Measurements from ENCODE around the gene WSCD1. TPM values are rescaled to one million over a fixed set of nuclear protein-coding genes. Genes with fewer than 3 reads are reported as not detected.

Gene WSCD1
- total and polyA plus RNA-seq, 2 of the 4 experiments (the other 2 are of a cell fraction): 0.07 TPM; not detected in 1

GRCh38 chr17:6092903-6093468 is 22.8 kb downstream of the WSCD1 start:
- CTCF ChIA-PET: no interaction called here
- Histone ChIP-seq H3K9me3 (ENCODE audit: control insufficient read depth, insufficient read depth, low read length) (peaks cover 6% of the 10 kb centered on the region; the same call in 1 of the 2 replicates), H3K9me1 (ENCODE audit: insufficient read depth, low read length) (no peaks in the 10 kb centered on the region), H2AFZ (replicated peaks; ENCODE audit: low read length, poor library complexity) (no peak overlapping the region), H3K23ac (ENCODE audit: low read depth, low read length) (no peak overlapping the region), H3K56ac (ENCODE audit: extremely low read depth, insufficient read depth, low read length) (no peak overlapping the region), H3K36me3 (ENCODE audit: control insufficient read depth, insufficient read depth, low read length) (no peaks in the 10 kb centered on the region), H3K9ac (ENCODE audit: low read depth, low read length) (no peak overlapping the region), H3K4me2 (ENCODE audit: low read depth, low read length) (no peak overlapping the region), H2BK120ac (ENCODE audit: low read depth, low read length) (no peak overlapping the region), H3K18ac (ENCODE audit: low read depth, low read length) (no peak overlapping the region), H3K4me1 (ENCODE audit: control insufficient read depth, insufficient read depth, low read length) (no peaks in the 10 kb centered on the region), H4K20me1 (ENCODE audit: insufficient read depth, low read length) (no peaks in the 10 kb centered on the region), H3K27ac (ENCODE audit: insufficient read depth, low read length) (no peak overlapping the region), H2BK15ac (ENCODE audit: low read depth, low read length) (no peak overlapping the region), H4K5ac (ENCODE audit: low read depth, low read length) (no peak overlapping the region), H2AK9ac (replicated peaks; ENCODE audit: low read depth, low read length, poor library complexity) (no peak overlapping the region), H3K4me3 (ENCODE audit: insufficient read depth, low read depth, low read length) (no peak overlapping the region), H2BK5ac (ENCODE audit: low read depth, low read length, poor library complexity, severe bottlenecking) (no peak overlapping the region), H2AK5ac (ENCODE audit: low read depth, low read length) (no peak overlapping the region), H3K4ac (ENCODE audit: low read depth, low read length) (no peak overlapping the region), H2BK20ac (ENCODE audit: low read depth, low read length) (no peak overlapping the region), H4K8ac (ENCODE audit: low read depth in 2 of 2, low read length in 2 of 2) (no peak overlapping the region), H4K91ac (ENCODE audit: insufficient read depth, low read depth, low read length) (no peak overlapping the region), H3K79me1 (ENCODE audit: low read depth in 1 of 2, low read length in 2 of 2) (no peaks in the 10 kb centered on the region), H3K27me3 (ENCODE audit: control insufficient read depth, insufficient read depth, low read length) (no peaks in the 10 kb centered on the region), H3K14ac (replicated peaks; ENCODE audit: low read depth, low read length) (no peak overlapping the region)
- in situ Hi-C loops (cut with MboI; ENCODE audit: low sequenced_read_pairs) (no loop called here), intact Hi-C loops (cut with micrococcal nuclease) (no loop called here), dilution Hi-C loops (cut with HindIII; ENCODE audit: low sequenced_read_pairs, unreplicated experiment) (no loop called here)
- no TSS peak for BruUV-seq (replicated peaks)
- POLR2A ChIA-PET (ENCODE audit: unreplicated experiment): no interaction called here
- WGBS, 2 experiments (ENCODE audit: extremely low coverage in 2 of 2, insufficient read length in 1 of 2): 60% methylated on average over 2 of the region's 11 CpGs; no CpG with 5 or more reads in 1 of the 2 experiments
- DNase-seq (no peak), ATAC-seq (ENCODE audit: low read depth) (no peak)
- TF ChIP-seq MAZ (IDR thresholded peaks at IDR 0.05; ENCODE audit: borderline replicate concordance, low read depth, low read length) (no peak), FOS (IDR thresholded peaks at IDR 0.05; ENCODE audit: low read depth, low read length) (no peak), CTCF (conservative IDR thresholded peaks at IDR 0.05; ENCODE audit: low read depth, low read length) (no peak), BHLHE40 (IDR thresholded peaks at IDR 0.05; ENCODE audit: low read depth, low read length) (no peak), CHD1 (IDR thresholded peaks at IDR 0.05; ENCODE audit: low read depth, low read length) (no peak), RCOR1 (IDR thresholded peaks at IDR 0.05; ENCODE audit: insufficient replicate concordance, low read length) (no peak), NFE2L2 (IDR thresholded peaks at IDR 0.05; ENCODE audit: low read depth, low read length) (no peak), POLR2A (IDR thresholded peaks at IDR 0.05; ENCODE audit: low read depth, low read length) (no peak), USF2 (IDR thresholded peaks at IDR 0.05; ENCODE audit: low read depth, low read length) (no peak), CEBPB (IDR thresholded peaks at IDR 0.05; ENCODE audit: low read depth, low read length) (no peak), MAFK (IDR thresholded peaks at IDR 0.05; ENCODE audit: low read depth, low read length) (no peak), RFX5 (IDR thresholded peaks at IDR 0.05; ENCODE audit: low read depth, low read length) (no peak), MXI1 (IDR thresholded peaks at IDR 0.05; ENCODE audit: borderline replicate concordance, low read depth, low read length) (no peak), ELK1 (IDR thresholded peaks at IDR 0.05; ENCODE audit: borderline replicate concordance, low read depth, low read length) (no peak), SMC3 (IDR thresholded peaks at IDR 0.05; ENCODE audit: low read depth, low read length) (no peak), RAD21 (IDR thresholded peaks at IDR 0.05; ENCODE audit: low read length) (no peak)

Data from IMR-90 (cell line).